NCI-H146 (cell line): ENCODE results near the gene FHL5.
"Not testable (repeated sequence)": the region's sequence is repeated elsewhere in the genome, so short reads cannot be mapped to it uniquely, and the experiment has no call there.

Source experiments
- DNase-seq: peaks from one replicate; lab custom pipeline; 2025; lab: John Stamatoyannopoulos, UW

The FHL5 gene

GRCh38 chr6:96611342-96611991 lies 48.5 kb downstream of the FHL5 start:
- DNase-seq, result no peak

- DNase-seq, result no peak
These were observed 50.5 kb downstream of the FHL5 start for GRCh38 chr6:96613291-96613999.

- no peak for DNase-seq
These were observed 57.9 kb downstream of the FHL5 start for GRCh38 chr6:96620851-96621250.

GRCh38 chr6:96621983-96622382 lies 59.1 kb downstream of the FHL5 start:
- DNase-seq, result no peak

- DNase-seq, result no peak
These were observed 62.0 kb downstream of the FHL5 start for GRCh38 chr6:96624957-96625356.

- DNase-seq, result peak; percentile 48
These were observed 63.9 kb downstream of the FHL5 start for GRCh38 chr6:96626759-96627364.

- no peak for DNase-seq
These were observed 68.3 kb downstream of the FHL5 start for GRCh38 chr6:96631248-96631647.

GRCh38 chr6:96637979-96638378 lies 75.1 kb downstream of the FHL5 start:
- DNase-seq, result not testable (repeated sequence)

- no peak for DNase-seq
These were observed 82.2 kb downstream of the FHL5 start for GRCh38 chr6:96645106-96645505.

- DNase-seq, result no peak
These were observed 87.0 kb downstream of the FHL5 start for GRCh38 chr6:96649926-96650325.

- DNase-seq, result no peak
These were observed 88.9 kb downstream of the FHL5 start for GRCh38 chr6:96651816-96652215.

GRCh38 chr6:96652552-96652951 lies 89.6 kb downstream of the FHL5 start:
- no peak for DNase-seq

- DNase-seq, result no peak
These were observed 90.3 kb downstream of the FHL5 start for GRCh38 chr6:96653181-96653580.

- DNase-seq, result no peak
These were observed 93.6 kb downstream of the FHL5 start for GRCh38 chr6:96656567-96656966.

GRCh38 chr6:96657344-96657743 lies 94.4 kb downstream of the FHL5 start:
- no peak for DNase-seq

GRCh38 chr6:96659084-96659845 lies 96.3 kb downstream of the FHL5 start:
- no peak for DNase-seq
